Measurements from ENCODE around the gene PSG7.

DNA sequence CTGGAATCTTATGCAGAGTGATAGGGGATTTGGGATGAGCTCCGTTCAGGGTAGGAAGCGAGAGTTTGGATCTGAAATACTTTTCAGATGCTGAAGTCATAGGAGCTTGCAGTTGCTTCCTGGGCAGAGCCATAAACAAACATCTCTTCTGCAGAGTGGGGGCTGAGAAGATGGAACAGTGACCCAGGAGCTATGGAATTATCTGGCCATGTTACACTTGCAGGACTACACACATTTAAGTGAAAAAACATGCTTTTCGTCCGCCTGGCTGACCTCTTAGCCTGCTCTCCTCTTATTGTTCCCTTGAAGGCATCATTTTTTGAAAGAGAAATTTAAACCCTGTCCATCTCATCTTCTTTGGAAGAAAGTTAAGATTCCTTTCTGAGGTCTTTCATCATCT is 48.6 kb upstream of the PSG7 start:
- TF ChIP-seq POLR2A (IDR thresholded peaks at IDR 0.05) (no peak), POLR2AphosphoS5 (IDR thresholded peaks at IDR 0.05) (no peak)
- TF ChIP-seq, protein P1, sequence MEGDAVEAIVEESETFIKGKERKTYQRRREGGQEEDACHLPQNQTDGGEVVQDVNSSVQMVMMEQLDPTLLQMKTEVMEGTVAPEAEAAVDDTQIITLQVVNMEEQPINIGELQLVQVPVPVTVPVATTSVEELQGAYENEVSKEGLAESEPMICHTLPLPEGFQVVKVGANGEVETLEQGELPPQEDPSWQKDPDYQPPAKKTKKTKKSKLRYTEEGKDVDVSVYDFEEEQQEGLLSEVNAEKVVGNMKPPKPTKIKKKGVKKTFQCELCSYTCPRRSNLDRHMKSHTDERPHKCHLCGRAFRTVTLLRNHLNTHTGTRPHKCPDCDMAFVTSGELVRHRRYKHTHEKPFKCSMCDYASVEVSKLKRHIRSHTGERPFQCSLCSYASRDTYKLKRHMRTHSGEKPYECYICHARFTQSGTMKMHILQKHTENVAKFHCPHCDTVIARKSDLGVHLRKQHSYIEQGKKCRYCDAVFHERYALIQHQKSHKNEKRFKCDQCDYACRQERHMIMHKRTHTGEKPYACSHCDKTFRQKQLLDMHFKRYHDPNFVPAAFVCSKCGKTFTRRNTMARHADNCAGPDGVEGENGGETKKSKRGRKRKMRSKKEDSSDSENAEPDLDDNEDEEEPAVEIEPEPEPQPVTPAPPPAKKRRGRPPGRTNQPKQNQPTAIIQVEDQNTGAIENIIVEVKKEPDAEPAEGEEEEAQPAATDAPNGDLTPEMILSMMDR (IDR thresholded peaks at IDR 0.05), result no peak

Measured in prostate gland (tissue), 2 donors.